Esophagus muscularis mucosa (tissue), 3 donors: ENCODE results near the gene PLPPR3.

Source experiments
- POLR2A ChIP-seq: fragments of 450-650 bp; IDR thresholded peaks from one replicate; pipeline ENCODE4 v1.6.1; 2017; ENCODE audit warnings: antibody characterized with exemption, moderate library complexity, mild to moderate bottlenecking, low read depth
- POLR2AphosphoS5 ChIP-seq, 2 donors: sonication (generic); formaldehyde crosslinking; IDR thresholded peaks; one replicate each; pipeline ENCODE4 v1.6.1; 2017; ENCODE audit warnings: antibody characterized with exemption in 2 of 2
- TF ChIP-seq, protein P1 (sequence below), 3 experiments: fragments of 200-600 bp in 2 of 3; fragments of 450-650 bp in 1 of 3; sonication (generic) in 2 of 3; IDR thresholded peaks; one replicate each; pipeline ENCODE4 v1.5.1; 2017 to 2019; ENCODE audit warnings: antibody characterized with exemption in 3 of 3, mild to moderate bottlenecking in 2 of 3, moderate library complexity in 1 of 3

- TF ChIP-seq, protein P1, sequence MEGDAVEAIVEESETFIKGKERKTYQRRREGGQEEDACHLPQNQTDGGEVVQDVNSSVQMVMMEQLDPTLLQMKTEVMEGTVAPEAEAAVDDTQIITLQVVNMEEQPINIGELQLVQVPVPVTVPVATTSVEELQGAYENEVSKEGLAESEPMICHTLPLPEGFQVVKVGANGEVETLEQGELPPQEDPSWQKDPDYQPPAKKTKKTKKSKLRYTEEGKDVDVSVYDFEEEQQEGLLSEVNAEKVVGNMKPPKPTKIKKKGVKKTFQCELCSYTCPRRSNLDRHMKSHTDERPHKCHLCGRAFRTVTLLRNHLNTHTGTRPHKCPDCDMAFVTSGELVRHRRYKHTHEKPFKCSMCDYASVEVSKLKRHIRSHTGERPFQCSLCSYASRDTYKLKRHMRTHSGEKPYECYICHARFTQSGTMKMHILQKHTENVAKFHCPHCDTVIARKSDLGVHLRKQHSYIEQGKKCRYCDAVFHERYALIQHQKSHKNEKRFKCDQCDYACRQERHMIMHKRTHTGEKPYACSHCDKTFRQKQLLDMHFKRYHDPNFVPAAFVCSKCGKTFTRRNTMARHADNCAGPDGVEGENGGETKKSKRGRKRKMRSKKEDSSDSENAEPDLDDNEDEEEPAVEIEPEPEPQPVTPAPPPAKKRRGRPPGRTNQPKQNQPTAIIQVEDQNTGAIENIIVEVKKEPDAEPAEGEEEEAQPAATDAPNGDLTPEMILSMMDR (IDR thresholded peaks at IDR 0.05) = no peak
- no peak for TF ChIP-seq POLR2A
- no peak for TF ChIP-seq POLR2AphosphoS5 (IDR thresholded peaks at IDR 0.05)
These were observed 57.9 kb downstream of the PLPPR3 start for GRCh38 chr19:763869-764268.
